ENCODE data around the gene SEMA4D. TPM values are rescaled to one million over a fixed set of nuclear protein-coding genes. Genes with fewer than 3 reads are reported as not detected.

SEMA4D gene
- total and polyA plus RNA-seq, 9 of the 15 experiments (the other 6 are each of a cell fraction or from before 2014, with no cell fraction given): 0.38 to 5.1 (median 1.8) TPM

GRCh38 chr9:89481538-89481915 is 16.4 kb downstream of the SEMA4D start:
- in situ Hi-C loops (cut with MboI): no loop called here
- Histone ChIP-seq H4K20me1 (replicated peaks; ENCODE audit: control insufficient read depth, insufficient read depth, low read length) (no peaks in the 10 kb centered on the region), H3K36me3 (ENCODE audit: control insufficient read depth, insufficient read depth, low read length) (no peaks in the 10 kb centered on the region), H3K9me3 (replicated peaks; ENCODE audit: control insufficient read depth, insufficient read depth, low read depth, low read length) (no peaks in the 10 kb centered on the region), H3K4me1 (replicated peaks in 1 of 2; ENCODE audit: control insufficient read depth in 2 of 2, insufficient read depth in 2 of 2, low read length in 2 of 2) (no peaks in the 10 kb centered on the region), H2AFZ (ENCODE audit: low read depth, low read length) (no peak overlapping the region), H3K9ac (ENCODE audit: insufficient read depth in 1 of 2, low read depth in 2 of 2, low read length in 2 of 2) (no peak overlapping the region), H3K27me3 (ENCODE audit: control insufficient read depth in 2 of 2, insufficient read depth in 2 of 2, low read length in 2 of 2) (peaks cover 0 to 32% of the 10 kb centered on the region in 2 experiments; a peak in 3 of 5 replicates), H3K4me2 (ENCODE audit: insufficient read depth, low read length) (no peak overlapping the region), H3K9me1 (ENCODE audit: control insufficient read depth, insufficient read depth, low read length) (no peaks in the 10 kb centered on the region), H3K4me3 (no peak overlapping the region), H3K79me2 (ENCODE audit: control insufficient read depth, insufficient read depth, low read length) (no peaks in the 10 kb centered on the region), H3K27ac (ENCODE audit: extremely low read depth, low read depth, low read length) (no peak overlapping the region)
- ATAC-seq: no peak
- intact Hi-C loops (cut with micrococcal nuclease): no loop called here
- ChIA-PET POLR2A (no interaction called here), CTCF (ENCODE audit: low intra/inter-chr PET ratio) (no interaction called here)
- BruUV-seq (replicated peaks): no TSS peak
- 4% methylated on average over 10 of the region's 11 CpGs for WGBS (ENCODE audit: insufficient coverage, low coverage, missing lambda C conversion rate)
- FAIRE-seq: no peak
- TF ChIP-seq FOXA1 (IDR thresholded peaks at IDR 0.05; ENCODE audit: borderline replicate concordance) (no peak), IRF1 (CRISPR knock-in tag; IDR thresholded peaks at IDR 0.05; ENCODE audit: borderline replicate concordance) (no peak), TBP (optimal IDR thresholded peaks at IDR 0.05; ENCODE audit: low read depth, low read length) (no peak)
- no peak for DNase-seq (ENCODE audit: extremely low read depth in 1 of 4, low spot score in 3 of 4)

GRCh38 chr9:89480825-89481537 is 16.9 kb downstream of the SEMA4D start:
- no peaks in the 10 kb centered on the region for H3K9me3 ChIP-seq (replicated peaks; ENCODE audit: control insufficient read depth, insufficient read depth, low read depth, low read length)
- no peaks in the 10 kb centered on the region for H3K79me2 ChIP-seq (ENCODE audit: control insufficient read depth, insufficient read depth, low read length)
- no peaks in the 10 kb centered on the region for H4K20me1 ChIP-seq (replicated peaks; ENCODE audit: control insufficient read depth, insufficient read depth, low read length)
- no peak overlapping the region for H3K27ac ChIP-seq (ENCODE audit: extremely low read depth, low read depth, low read length)
- no peaks in the 10 kb centered on the region for H3K36me3 ChIP-seq (ENCODE audit: control insufficient read depth, insufficient read depth, low read length)
- peaks cover 0 to 34% of the 10 kb centered on the region in 2 experiments; a peak in 3 of 5 replicates for H3K27me3 ChIP-seq (ENCODE audit: control insufficient read depth in 2 of 2, insufficient read depth in 2 of 2, low read length in 2 of 2)
- BruUV-seq (replicated peaks): no TSS peak
- H3K4me1 ChIP-seq (replicated peaks in 1 of 2; ENCODE audit: control insufficient read depth in 2 of 2, insufficient read depth in 2 of 2, low read length in 2 of 2): no peaks in the 10 kb centered on the region
- ChIA-PET POLR2A (no interaction called here), CTCF (ENCODE audit: low intra/inter-chr PET ratio) (no interaction called here)
- H3K9me1 ChIP-seq (ENCODE audit: control insufficient read depth, insufficient read depth, low read length): no peaks in the 10 kb centered on the region
- ATAC-seq (no peak), DNase-seq (ENCODE audit: extremely low read depth in 1 of 4, low spot score in 3 of 4) (no peak), FAIRE-seq (no peak)
- H3K4me2 ChIP-seq (ENCODE audit: insufficient read depth, low read length): no peak overlapping the region
- WGBS (ENCODE audit: insufficient coverage, low coverage, missing lambda C conversion rate): 4% methylated on average over 13 of the region's 15 CpGs
- in situ Hi-C loops (cut with MboI): no loop called here
- H3K9ac ChIP-seq (ENCODE audit: insufficient read depth in 1 of 2, low read depth in 2 of 2, low read length in 2 of 2): no peak overlapping the region
- H3K4me3 ChIP-seq: no peak overlapping the region
- intact Hi-C loops (cut with micrococcal nuclease): no loop called here
- H2AFZ ChIP-seq (ENCODE audit: low read depth, low read length): no peak overlapping the region
- TF ChIP-seq KLF16 (IDR thresholded peaks at IDR 0.05): no peak
- no peak for TF ChIP-seq ESRRA (IDR thresholded peaks at IDR 0.05; ENCODE audit: borderline replicate concordance, low read depth)
- no peak for TF ChIP-seq SRSF1 (IDR thresholded peaks at IDR 0.05; ENCODE audit: low read depth, low read length)
- no peak for TF ChIP-seq ZNF436 (CRISPR knock-in tag; IDR thresholded peaks at IDR 0.05)
- no peak for TF ChIP-seq HNRNPL (IDR thresholded peaks at IDR 0.05; ENCODE audit: low read depth, low read length)
- no peak for TF ChIP-seq MLX (CRISPR knock-in tag; conservative IDR thresholded peaks at IDR 0.05)
- no peak for TF ChIP-seq E2F8 (IDR thresholded peaks at IDR 0.05; ENCODE audit: low read depth, partially characterized antibody)
- no peak for TF ChIP-seq ZNF140 (CRISPR knock-in tag; IDR thresholded peaks at IDR 0.05)
- no peak for TF ChIP-seq ARID1B (IDR thresholded peaks at IDR 0.05)

Data from K562 (cell line).